Hepatocyte (in vitro differentiated cells): ENCODE data around the gene PIGQ.

Source experiments
- CTCF ChIP-seq: fragments of 200-600 bp; sonication (generic); IDR thresholded peaks from 2 replicates; pipeline ENCODE4 v1.5.1; 2016; ENCODE audit warnings: antibody characterized with exemption, mild to moderate bottlenecking; ENCODE audit not compliant: poor library complexity
- EZH2 ChIP-seq: fragments of 200-600 bp; sonication (generic); IDR thresholded peaks from 2 replicates; pipeline ENCODE4 v1.6.1; 2016; ENCODE audit warnings: antibody characterized with exemption, mild to moderate bottlenecking, borderline replicate concordance

DNA sequence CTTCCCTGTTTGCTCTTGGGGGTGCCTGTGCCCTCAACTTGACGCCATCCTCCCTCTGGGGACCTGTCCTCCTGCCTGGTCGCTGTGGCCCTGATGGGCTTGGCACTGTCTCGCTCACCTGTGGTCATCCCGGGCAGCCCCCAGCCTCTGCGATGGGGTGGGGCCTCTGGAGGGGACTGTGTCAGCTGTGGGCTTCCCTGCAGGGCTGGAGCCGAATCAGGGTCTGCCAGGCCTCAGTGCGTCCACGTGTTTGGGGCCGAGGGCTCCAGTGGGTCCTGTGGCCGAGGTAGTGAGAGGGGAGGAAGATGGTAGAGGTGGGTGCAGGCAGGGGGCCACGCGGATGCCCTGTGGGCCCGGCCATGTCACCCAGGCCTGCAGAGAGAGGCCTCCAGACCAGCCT, 8.0 kb downstream of the PIGQ start:
- no peak for TF ChIP-seq EZH2
- no peak for TF ChIP-seq CTCF
